GM19372 (cell line): ENCODE results near the gene P3H4.

Experiments
- ATAC-seq: cut with Tn5 transposase; IDR thresholded peaks from one replicate; pipeline ENCODE4 v1.9.1; 2021; ENCODE audit warnings: mild to moderate bottlenecking, low read depth, moderate library complexity; ENCODE audit not compliant: unreplicated experiment

The P3H4 gene

GRCh38 chr17:41773190-41773588 lies 38.6 kb downstream of the P3H4 start:
- ATAC-seq = no peak

- no peak for ATAC-seq
These were observed 39.1 kb downstream of the P3H4 start for GRCh38 chr17:41772586-41773189.

- no peak for ATAC-seq
These were observed 39.5 kb downstream of the P3H4 start for GRCh38 chr17:41772218-41772585.

GRCh38 chr17:41771389-41772206 lies 40.2 kb downstream of the P3H4 start:
- ATAC-seq = no peak

- no peak for ATAC-seq
These were observed 41.8 kb downstream of the P3H4 start for GRCh38 chr17:41769985-41770384.

GRCh38 chr17:41769346-41769862 lies 42.3 kb downstream of the P3H4 start:
- ATAC-seq = no peak

- no peak for ATAC-seq
These were observed 43.0 kb downstream of the P3H4 start for GRCh38 chr17:41768682-41769288.

- no peak for ATAC-seq
These were observed 44.3 kb downstream of the P3H4 start for GRCh38 chr17:41767324-41768042.

GRCh38 chr17:41766135-41766534 lies 45.6 kb downstream of the P3H4 start:
- ATAC-seq = no peak

GRCh38 chr17:41763327-41763726 lies 48.4 kb downstream of the P3H4 start:
- no peak for ATAC-seq

GRCh38 chr17:41762841-41763240 lies 48.9 kb downstream of the P3H4 start:
- ATAC-seq = no peak

GRCh38 chr17:41762391-41762790 lies 49.4 kb downstream of the P3H4 start:
- ATAC-seq = no peak

GRCh38 chr17:41760878-41761277 lies 50.9 kb downstream of the P3H4 start:
- no peak for ATAC-seq

GRCh38 chr17:41758601-41759000 lies 53.1 kb downstream of the P3H4 start:
- ATAC-seq = no peak

- ATAC-seq = no peak
These were observed 57.7 kb downstream of the P3H4 start for GRCh38 chr17:41754066-41754465.
